Astrocyte of the hippocampus (primary cell): ENCODE measurements around the gene TCF19.
A peak's percentile ranks its signal among the peaks of the same experiment; 100 is the strongest.

Experiments
- DNase-seq: peaks from one replicate; pipeline ENCODE4 v3.0.0; 2011; ENCODE audit warnings: low read depth, low spot score

Gene TCF19, protein sequence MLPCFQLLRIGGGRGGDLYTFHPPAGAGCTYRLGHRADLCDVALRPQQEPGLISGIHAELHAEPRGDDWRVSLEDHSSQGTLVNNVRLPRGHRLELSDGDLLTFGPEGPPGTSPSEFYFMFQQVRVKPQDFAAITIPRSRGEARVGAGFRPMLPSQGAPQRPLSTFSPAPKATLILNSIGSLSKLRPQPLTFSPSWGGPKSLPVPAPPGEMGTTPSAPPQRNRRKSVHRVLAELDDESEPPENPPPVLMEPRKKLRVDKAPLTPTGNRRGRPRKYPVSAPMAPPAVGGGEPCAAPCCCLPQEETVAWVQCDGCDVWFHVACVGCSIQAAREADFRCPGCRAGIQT

DNA sequence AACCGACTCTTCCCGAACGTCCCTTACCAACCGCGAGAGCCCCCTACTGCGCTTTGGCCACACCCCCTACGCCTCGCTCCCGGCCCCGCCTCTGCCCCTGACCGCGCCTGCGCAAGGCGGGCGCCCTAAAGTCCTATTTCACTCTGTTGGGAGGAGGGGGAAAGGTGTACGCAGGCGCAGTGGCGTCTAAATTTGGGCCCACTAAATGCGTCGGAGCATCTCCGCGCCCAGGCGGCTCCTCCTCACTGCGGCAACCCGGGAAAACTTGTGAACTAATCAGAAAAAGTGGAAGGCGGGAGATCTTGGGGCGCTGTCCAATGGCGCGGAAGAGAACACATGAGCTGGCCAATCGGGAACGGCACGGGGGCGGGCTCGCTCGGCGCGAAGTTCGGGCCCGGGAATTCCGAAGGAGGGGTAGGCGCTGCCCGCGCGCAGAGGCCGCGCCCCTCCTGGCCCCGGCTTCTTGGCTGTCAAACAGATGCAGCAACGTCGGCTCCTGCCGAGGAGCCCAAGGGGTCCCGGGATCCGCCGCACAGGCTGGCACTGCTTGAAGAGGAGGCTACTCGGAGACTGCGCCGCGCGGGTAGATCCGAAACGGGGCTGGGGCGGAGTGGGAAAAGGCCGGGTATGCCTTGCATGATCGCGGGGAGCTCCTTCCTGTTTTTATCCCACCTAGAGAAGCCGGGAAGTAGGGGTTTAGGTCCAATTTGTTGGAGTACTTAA lies at the start of gene TCF19:
Gene TCF19 (plus strand): TSS at position 450 of the 723 bp plus-strand sequence. CDS start 881 bp downstream, outside the sequence.
- DNase-seq, result peak; percentile 100

DNA sequence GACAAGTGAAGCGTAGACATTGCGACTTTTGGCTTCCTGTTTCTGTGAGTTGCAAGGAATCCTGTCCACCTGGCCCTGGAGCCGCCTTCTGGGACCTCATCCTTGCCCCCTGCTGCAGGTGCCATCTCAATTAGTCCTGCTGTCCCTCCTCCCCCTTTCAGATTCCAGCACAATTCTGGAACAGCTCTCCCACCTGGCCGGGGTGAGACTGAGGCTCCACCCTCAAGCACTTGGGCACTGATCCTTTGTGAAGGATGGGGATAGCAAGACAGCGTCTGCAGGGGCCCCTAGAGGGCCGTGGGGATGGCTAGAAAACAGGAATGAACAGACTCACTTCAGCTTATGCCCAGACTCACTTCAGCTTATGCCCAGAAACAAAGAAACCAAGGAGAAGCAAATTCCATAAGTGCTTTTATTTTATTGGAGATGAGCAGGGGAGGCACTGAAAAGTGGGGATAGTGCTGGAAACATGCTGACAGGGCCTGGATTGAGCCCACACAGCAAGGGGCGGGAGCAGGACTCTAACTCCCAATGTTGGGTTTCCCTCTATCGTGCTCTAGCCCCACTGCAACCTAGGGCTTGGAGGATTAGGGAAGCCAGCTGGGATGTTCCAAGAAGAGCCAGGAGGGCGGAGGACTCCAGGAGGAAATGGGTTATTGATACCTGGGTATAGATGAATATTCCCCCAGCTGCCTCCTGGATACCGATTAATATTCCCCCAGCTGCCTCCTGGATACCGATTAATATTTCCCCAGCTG lies 47.4 kb upstream of the TCF19 start:
- DNase-seq, result no peak

DNA sequence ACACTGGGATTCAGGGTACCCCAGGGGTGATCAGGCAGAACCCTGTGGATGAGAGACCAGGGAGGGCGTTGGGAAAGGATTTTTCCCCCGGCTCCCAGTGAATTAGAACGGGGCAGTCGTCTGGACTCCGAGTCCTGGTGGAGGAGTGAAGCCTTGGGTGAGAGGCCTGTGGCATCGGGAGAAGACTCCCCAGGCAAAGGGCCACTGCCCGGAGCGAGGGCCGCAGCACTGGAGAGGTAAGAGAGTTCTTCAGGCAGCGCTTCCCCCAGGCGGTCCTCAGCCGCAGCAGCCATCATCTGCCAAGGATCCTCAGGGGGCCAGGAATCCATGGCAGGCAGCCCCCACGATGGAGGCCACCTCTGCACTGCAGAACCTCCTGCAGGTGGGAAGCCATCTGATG lies 46.7 kb upstream of the TCF19 start:
- no peak for DNase-seq

DNA sequence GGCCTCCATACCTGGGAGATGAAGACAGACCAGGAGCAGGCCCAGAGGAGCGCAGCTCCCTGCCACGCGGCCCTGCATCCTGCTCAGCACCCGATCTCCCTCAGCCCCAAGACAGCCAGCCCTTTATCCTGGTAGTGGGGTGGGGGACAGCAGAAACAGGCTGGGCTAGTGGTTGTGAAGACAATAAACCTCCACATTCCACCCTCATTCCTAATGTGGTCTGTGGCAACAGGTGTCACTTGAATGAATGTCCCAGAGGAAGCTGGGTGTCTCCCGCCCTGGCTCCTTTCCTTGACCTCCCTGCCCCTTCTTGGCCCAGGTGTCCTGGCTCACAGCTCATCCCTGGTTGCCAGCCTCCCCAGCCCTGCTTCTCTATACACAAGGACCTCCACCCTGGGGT lies 45.9 kb upstream of the TCF19 start, which contains the start of gene C6orf15:
Gene C6orf15 (minus strand): TSS at position 98 of the 400 bp plus-strand sequence. CDS start 20 bp downstream, at position 78.
- no peak for DNase-seq

DNA sequence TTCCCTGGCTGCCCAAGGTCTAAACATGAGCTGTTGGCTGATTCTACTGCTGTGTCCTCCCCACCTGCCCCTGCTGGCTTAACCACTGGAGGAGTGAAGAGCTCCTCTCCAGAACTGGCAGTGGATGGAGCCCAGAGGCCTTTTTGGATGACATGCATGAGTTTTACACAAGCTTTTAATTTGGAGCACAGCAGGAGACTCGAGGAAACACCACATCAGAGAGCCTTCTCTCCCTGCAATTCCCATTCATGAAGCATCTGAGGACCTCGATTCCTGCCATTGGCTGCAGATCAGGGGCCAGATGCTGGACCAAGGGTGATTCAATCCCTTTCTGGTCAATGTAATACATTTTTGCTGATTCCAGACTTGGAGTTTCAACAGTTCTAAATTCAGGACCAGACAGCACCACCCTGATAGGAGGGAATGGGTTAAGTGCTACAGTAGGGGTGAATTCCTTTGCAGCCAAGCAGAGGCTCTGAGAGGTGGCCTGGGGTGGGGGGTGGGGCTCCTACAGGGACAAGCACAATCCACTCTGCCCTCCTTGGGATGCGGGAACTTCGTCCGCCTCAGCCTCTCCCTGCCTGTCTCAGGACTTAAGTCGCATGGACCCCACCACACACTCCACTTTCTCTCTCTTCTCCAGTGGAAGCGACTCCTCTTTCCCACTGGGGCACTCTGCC lies 44.4 kb upstream of the TCF19 start:
- DNase-seq, result peak; percentile 56

DNA sequence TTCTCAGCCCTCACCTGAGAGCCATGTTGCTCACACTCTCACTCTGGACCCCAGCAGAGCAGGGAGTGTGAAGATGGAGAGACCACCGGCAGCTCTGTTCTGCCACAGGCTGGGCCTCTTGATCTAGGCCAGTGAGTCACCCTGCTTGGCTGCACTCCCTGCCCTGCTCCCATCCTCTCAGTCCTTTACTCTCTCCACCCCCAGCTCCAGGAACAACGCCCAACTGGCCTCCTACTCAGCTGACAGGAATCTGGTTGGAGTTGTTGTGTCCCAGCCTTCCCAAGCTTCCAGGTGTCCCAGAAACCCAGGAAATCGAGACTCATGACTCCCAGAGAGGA lies 43.9 kb upstream of the TCF19 start, which contains the start of gene PSORS1C1:
Gene PSORS1C1 (plus strand): TSS at position 260 of the 338 bp plus-strand sequence. CDS start 14,833 bp downstream, outside the sequence.
- peak; percentile 96 for DNase-seq

DNA sequence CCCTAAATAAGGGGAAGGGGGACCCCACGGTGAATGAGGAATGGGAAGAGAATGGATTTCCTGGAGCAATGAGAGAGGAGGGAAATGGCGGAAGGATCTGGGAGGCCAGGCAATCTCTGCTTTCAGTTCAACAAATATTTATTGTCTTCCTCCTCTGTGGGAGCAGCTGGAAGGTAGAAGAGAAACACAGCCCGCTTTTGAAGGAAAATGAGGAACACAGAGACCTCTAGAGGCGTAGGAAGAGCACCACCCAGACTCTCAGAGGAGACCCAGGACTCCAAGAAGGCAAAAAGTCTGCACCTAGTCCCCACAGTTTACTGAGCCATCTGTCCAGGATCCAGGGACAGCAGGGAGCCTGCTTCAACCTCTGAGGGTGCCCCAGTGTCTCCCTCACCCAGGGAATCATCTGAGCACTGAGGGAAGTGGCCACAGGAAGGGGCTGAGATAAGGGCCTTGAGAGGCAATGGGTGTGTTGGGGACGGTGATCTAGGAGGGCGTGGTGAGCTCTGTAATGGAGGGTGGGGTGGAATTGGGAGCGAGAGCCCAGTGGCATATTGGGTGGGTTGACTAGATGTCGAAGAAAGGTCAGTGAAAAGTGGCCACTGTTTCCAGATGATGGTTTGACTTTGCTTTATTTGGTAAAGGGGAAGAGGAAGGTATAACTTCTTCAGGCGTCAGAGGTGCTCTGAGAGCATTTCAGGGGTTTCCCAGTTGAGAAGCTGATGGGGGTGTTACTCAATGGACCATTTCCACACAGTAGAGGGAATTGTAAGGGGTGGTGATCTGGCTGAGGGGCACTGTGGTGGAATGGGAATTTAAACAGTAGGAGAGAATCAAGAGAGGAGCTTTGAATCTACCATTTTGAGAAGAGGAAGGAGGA lies 43.2 kb upstream of the TCF19 start:
- peak; percentile 69 for DNase-seq

DNA sequence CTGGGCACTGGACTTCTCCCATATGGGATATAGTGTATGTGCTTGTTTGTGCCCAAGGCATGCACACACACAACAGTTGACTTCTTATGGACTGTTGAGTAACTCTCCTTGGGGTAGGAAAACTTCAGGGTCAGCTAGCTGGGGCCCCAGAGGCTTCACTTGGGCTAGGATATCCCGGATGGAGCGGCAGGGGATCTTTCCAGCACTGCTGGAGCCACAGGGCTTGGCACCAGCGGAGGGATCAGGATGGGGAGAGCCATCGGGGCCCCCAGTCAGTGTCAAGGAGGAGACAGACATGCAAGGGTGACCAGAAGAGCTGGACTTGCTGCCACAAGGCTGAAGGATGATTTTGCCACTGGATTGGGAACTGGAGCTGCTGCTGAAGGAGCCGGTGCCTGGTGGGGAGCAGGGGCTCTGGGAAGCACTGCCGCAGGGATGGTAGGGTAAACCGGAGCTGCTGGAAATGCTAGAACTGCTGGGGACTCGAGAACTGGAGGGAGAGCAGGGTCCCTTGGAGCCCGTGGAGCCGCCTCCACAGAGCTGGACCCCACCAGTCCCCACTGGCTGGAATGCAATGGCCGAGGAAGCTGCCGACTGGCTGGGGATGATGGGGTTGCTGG lies 42.3 kb upstream of the TCF19 start:
- DNase-seq, result no peak

DNA sequence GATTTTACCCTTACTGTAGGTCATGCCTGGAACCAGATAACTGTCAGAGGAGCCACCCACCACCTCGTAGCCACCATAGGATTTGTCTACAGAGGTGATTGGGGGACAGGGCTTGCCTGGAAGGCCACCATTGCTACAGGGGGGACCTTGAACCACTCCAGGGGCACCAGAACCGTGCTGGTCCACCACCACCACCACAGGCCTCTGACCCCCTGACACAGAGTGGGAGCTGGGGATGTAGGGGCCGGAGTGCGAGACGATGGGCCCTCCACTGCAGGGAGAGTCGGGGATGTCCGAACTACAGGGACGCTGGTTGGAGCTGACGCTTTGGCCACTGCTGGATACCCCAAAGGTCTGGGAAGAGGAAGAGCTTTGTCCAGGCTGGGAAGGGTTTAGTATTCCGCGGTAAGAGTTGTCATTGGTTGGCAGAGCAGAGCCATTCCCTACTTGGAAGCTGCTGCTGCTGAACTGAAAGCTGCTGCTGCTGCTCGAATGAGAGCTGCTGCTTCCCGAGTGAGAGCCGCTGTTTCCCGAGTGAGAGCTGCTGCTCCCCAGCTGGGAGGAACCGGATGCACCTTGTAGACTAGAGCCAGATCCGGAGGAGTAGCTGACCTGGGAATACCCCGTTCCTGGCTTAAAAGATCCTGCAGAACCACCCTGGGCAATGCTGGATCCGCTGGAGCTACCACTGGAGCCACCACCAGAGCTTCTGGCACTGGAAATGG lies 41.6 kb upstream of the TCF19 start:
- no peak for DNase-seq

DNA sequence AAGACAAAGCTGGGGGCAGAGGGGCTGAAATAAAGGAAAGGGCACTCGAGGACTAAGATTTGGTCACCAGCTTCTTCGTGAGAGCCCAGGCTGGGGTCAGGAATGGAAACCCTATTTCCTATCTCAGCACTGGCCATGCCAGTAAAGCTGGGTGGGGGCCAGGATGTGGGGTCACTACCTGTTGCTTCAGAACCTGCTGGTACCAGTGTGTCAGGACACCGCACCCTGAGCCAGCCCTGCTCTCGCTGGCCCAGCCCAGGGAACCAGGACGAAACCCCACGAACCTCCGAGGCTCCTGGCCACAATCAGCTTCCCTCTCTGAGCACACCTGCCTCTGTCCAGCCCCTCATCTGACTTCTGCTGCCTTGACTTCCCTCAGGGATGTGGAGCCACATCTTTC lies 40.2 kb upstream of the TCF19 start:
- DNase-seq, result no peak

DNA sequence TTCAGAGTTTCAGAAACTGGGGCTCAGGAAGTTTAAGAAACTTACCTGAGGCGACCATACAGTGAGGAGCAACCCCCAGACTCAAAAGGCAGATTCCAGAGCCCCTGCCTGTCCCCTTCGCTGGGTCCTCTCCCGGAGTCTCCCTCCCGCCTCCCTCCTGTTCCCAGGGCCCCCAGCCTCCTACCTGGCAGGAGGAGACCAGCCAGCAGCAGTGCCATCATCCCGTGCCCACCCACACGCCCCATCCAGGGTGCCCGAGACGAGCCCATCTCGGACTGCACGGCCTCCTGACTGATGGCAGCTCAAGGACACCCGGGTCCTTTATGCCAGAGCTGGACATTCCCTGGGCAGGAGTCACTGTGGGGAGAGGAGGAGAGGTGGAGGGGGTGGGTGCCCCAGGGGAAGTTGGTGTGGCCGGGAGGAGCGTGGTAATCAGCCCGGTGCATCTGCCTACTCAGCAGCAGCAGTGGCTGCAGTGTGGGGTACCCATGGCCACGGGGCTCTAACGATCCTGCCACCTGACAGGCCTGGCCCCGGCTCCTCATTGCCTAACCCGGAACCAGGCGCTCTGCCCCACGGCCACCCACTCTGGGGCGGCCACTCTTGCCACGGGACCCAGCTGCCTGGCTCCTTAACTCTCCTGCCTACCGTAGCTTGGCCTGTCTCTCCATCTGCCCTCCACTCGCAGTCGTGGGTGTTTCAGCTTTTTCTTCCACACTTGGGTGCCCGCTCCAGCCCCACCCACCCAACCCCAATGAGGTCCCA lies 38.1 kb upstream of the TCF19 start, which contains the start of gene CDSN:
Gene CDSN (minus strand): TSS at position 296 of the 765 bp plus-strand sequence. CDS start 27 bp downstream, at position 269.
- DNase-seq, result no peak

DNA sequence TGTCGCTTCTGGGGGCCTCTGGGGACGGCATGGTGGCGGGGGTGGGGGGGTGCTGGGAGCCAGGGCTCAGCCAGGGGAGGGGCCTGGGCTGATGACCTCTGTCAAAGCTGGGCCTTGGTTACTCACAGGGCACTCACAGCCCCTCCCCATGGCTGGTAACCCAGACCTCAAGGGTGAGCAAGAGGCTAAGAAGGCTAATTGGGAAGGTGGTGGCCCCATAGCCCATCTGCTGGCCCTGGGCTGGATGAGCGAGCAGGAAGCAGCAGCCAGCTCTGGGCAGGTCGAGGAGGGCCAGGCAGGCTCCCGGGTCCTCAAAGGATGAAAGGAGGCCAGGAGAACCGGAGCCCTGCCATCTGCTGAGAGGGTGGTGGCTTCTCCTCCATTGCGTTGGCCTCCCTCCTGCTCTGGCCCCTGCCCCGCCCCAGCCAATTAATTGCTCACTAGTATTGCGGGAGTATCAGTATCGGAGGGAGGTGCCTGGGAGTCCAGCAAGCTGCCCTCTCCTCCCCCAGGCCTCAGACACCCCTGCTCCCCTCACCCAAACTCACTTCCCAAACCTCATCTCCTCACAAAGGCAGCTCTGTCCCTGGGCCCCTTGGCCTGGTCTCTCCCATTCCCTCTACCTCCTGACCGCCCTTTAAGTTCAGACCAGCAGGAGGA lies 37.1 kb upstream of the TCF19 start:
- no peak for DNase-seq

DNA sequence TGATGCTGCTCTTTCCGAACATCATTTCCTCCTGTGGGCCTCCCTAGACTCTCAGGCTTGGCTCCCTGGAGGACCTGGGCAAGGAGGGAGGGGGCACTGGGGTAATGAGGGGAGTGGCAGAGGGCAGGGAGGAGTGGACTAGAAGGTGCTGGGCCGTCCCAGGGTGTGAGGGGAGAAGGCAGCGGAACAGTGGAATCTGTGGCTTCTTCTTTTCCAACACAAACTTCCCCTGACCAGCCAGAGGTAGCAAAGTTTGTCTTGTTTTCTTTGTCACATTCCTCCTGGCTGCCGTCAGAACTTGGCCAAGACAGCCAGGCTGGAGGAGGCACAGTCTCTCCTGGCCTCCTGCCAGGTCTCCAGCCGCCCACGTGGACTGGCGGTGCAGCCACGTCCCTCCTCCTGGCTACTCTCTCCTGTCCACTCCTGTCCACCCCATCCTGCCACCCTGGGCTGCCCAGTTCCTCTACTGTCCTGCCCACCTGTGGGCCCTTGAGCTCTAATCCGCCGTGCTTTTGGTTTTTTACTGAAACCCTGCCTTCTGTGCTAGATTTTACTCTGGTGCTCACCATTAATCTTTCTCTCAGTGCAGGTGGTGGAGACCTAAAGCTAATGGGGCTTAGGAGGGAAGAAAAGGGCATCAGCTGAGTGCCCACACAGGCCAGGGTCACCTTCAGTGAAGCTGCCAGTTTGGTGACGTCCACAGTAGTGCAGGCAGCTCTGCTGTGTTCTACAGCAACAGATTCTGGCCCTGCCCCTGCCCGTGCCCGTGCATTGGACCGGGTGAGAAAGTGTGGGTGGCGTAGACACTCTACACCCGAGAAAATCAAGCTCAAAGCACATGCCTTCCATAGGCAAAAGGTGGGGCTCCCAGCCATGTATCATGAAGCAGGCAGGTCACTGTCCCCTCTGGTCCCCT lies 35.3 kb upstream of the TCF19 start:
- DNase-seq, result peak; percentile 97

DNA sequence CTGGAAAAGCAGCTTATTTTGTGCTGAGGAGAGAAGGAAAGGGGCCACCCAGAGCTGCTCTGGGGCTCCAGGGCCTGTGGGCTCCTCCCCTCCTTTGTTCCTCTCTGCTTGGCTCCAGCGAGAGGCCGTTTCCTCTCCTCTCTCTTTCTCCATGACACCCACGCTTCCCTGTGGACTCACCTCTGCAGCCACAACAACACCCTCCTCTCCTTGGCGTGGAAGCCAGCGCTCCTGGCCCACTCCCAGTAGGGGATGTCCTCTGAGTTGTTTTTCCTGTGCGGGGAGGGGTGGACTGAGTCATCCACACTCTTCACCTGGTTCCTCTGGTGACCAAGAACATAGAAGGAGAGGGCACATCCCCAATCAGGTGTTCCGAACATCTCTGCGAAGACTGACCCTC lies 33.2 kb upstream of the TCF19 start:
- DNase-seq, result peak; percentile 66

DNA sequence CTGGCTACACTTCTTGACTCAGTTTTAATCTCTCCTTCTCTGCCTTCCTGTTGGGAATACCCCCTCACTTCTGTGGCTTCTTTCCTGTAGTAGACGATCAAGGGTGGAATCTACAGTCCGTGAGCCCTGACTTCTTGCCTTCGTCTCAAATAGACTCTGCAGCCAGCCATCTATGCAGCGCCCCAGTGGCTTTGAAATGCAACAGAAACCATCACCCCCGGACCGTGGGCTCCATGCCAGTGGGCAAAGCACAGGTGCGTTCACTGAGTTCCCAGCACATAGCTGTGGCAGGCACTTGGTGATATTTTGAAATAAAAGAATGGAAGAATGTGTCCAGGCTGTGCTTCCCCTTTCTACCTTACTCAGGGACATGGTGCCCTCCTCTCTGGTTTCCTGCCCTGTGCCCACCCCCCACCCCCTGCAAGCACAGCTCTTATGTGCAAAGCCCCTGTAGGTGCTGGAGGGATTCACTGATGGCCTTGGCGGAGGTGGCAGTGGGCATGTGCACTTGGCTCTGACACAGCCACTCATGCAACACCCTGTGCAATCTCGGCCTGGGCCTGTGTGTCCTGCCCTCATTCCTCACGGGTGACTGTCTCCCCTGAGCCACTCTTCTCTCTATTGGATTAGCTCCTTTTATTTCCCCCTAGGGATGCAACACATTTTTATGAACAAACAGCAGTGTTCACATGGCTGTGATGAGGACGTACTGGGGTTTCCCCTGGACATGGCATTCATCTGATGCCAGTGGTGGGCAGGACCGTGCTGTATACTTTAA lies 32.6 kb upstream of the TCF19 start:
- DNase-seq, result peak; percentile 38
